Astrocyte (in vitro differentiated cells and primary cell): ENCODE measurements around the gene C20orf204. TPM values are rescaled to one million over a fixed set of nuclear protein-coding genes. Genes with fewer than 3 reads are reported as not detected.

Experiments
- DNase-seq: peaks from one replicate; pipeline ENCODE4 v3.0.0-alpha.2; 2010; ENCODE audit warnings: low read depth
- FAIRE-seq: peaks from 2 replicates; lab custom pipeline; 2011; peaks lifted over from hg19 to GRCh38; lab: Jason Lieb, UNC
- H2AFZ ChIP-seq: 2 replicates; pipeline ENCODE4 v1.6.0; 2012; ENCODE audit warnings: low read depth, low read length, inconsistent platforms
- H3K27ac ChIP-seq: 2 replicates; pipeline ENCODE4 v1.5.1; 2011; ENCODE audit warnings: low read depth, low read length, inconsistent platforms
- H3K27me3 ChIP-seq: 2 replicates; pipeline ENCODE4 v1.6.0; 2011; ENCODE audit warnings: low read length, inconsistent platforms; ENCODE audit not compliant: insufficient read depth
- H3K36me3 ChIP-seq: 2 replicates; pipeline ENCODE4 v1.5.1; 2011; ENCODE audit warnings: low read length, inconsistent platforms; ENCODE audit not compliant: insufficient read depth
- H3K4me1 ChIP-seq: 2 replicates; pipeline ENCODE4 v1.5.1; 2011; ENCODE audit warnings: low read length, inconsistent platforms; ENCODE audit not compliant: insufficient read depth
- H3K4me2 ChIP-seq: 2 replicates; pipeline ENCODE4 v1.6.0; 2012; ENCODE audit warnings: low read length, inconsistent platforms
- H3K4me3 ChIP-seq: 2 replicates; pipeline ENCODE4 v1.5.1; 2011; ENCODE audit warnings: low read depth, mild to moderate bottlenecking, low read length, inconsistent platforms; ENCODE audit not compliant: insufficient read depth
- H3K79me2 ChIP-seq: 2 replicates; pipeline ENCODE4 v1.6.0; 2012; ENCODE audit warnings: mild to moderate bottlenecking, low read length, inconsistent platforms; ENCODE audit not compliant: insufficient read depth
- H3K9ac ChIP-seq: 2 replicates; pipeline ENCODE4 v1.6.0; 2012; ENCODE audit warnings: mild to moderate bottlenecking, low read length, inconsistent platforms
- H3K9me3 ChIP-seq: 2 replicates; pipeline ENCODE4 v1.5.1; 2012; ENCODE audit warnings: low read depth, mild to moderate bottlenecking, low read length, inconsistent platforms; ENCODE audit not compliant: insufficient read depth
- H4K20me1 ChIP-seq: 2 replicates; pipeline ENCODE4 v1.6.0; 2012; ENCODE audit warnings: low read length, inconsistent platforms; ENCODE audit not compliant: insufficient read depth
- H3K27ac Mint-ChIP-seq: one replicate; pipeline ENCODE4 v1.8.0; 2021; ENCODE audit warnings: mild to moderate bottlenecking, mixed read lengths; ENCODE audit not compliant: unreplicated experiment
- H3K27me3 Mint-ChIP-seq: one replicate; pipeline ENCODE4 v1.8.0; 2021; ENCODE audit warnings: low read depth, mixed read lengths; ENCODE audit not compliant: unreplicated experiment
- H3K36me3 Mint-ChIP-seq: one replicate; pipeline ENCODE4 v1.8.0; 2021; ENCODE audit warnings: low read depth, mixed read lengths; ENCODE audit not compliant: unreplicated experiment
- H3K4me1 Mint-ChIP-seq: one replicate; pipeline ENCODE4 v1.8.0; 2021; ENCODE audit warnings: low read depth, mixed read lengths; ENCODE audit not compliant: unreplicated experiment
- H3K4me3 Mint-ChIP-seq: one replicate; pipeline ENCODE4 v1.8.0; 2021; ENCODE audit warnings: mild to moderate bottlenecking, moderate library complexity, mixed read lengths; ENCODE audit not compliant: unreplicated experiment
- H3K9me3 Mint-ChIP-seq: one replicate; pipeline ENCODE4 v1.8.0; 2021; ENCODE audit warnings: mild to moderate bottlenecking, mixed read lengths; ENCODE audit not compliant: unreplicated experiment
- EZH2 ChIP-seq: IDR thresholded peaks from 2 replicates; pipeline ENCODE4 v1.6.1; 2012; ENCODE audit warnings: mild to moderate bottlenecking, low read length, inconsistent platforms; ENCODE audit not compliant: insufficient read depth
- total RNA-seq: library from RNA; stranded (reverse); gene quantifications from 2 replicates; pipeline ENCODE4 v1.2.1, GENCODE V29; 2021
- TF ChIP-seq, protein P1 (sequence below): IDR thresholded peaks from 2 replicates; pipeline ENCODE4 v1.5.1; 2011; ENCODE audit warnings: low read depth, mild to moderate bottlenecking, inconsistent platforms, low read length, moderate library complexity; ENCODE audit not compliant: insufficient read depth

C20orf204 gene
- total RNA-seq, 1 donor from 2014 or later = 0.75 TPM

- no peak overlapping the region for H3K27ac ChIP-seq
- Mint-ChIP-seq H3K4me3 (no peak overlapping the region), H3K9me3 (no peaks in the 10 kb centered on the region), H3K27ac (no peak overlapping the region), H3K4me1 (peaks cover 6% of the 10 kb centered on the region), H3K27me3 (peaks cover 24% of the 10 kb centered on the region), H3K36me3 (no peaks in the 10 kb centered on the region)
- H3K27me3 ChIP-seq = peaks cover 16% of the 10 kb centered on the region
- H4K20me1 ChIP-seq = peaks cover 5% of the 10 kb centered on the region
- H3K79me2 ChIP-seq = no peaks in the 10 kb centered on the region
- DNase-seq = no peak
- FAIRE-seq = no peak
- no peak overlapping the region for H3K4me2 ChIP-seq
- peaks cover 11% of the 10 kb centered on the region for H3K4me1 ChIP-seq
- H3K9me3 ChIP-seq = no peaks in the 10 kb centered on the region
- H2AFZ ChIP-seq = no peak overlapping the region
- no peak overlapping the region for H3K4me3 ChIP-seq
- TF ChIP-seq, protein P1, sequence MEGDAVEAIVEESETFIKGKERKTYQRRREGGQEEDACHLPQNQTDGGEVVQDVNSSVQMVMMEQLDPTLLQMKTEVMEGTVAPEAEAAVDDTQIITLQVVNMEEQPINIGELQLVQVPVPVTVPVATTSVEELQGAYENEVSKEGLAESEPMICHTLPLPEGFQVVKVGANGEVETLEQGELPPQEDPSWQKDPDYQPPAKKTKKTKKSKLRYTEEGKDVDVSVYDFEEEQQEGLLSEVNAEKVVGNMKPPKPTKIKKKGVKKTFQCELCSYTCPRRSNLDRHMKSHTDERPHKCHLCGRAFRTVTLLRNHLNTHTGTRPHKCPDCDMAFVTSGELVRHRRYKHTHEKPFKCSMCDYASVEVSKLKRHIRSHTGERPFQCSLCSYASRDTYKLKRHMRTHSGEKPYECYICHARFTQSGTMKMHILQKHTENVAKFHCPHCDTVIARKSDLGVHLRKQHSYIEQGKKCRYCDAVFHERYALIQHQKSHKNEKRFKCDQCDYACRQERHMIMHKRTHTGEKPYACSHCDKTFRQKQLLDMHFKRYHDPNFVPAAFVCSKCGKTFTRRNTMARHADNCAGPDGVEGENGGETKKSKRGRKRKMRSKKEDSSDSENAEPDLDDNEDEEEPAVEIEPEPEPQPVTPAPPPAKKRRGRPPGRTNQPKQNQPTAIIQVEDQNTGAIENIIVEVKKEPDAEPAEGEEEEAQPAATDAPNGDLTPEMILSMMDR = no peak
- TF ChIP-seq EZH2 = no peak
- no peak overlapping the region for H3K9ac ChIP-seq
- no peaks in the 10 kb centered on the region for H3K36me3 ChIP-seq
These were observed 19.5 kb downstream of the C20orf204 start for GRCh38 chr20:64055396-64055892.

GRCh38 chr20:64055893-64056638 lies 20.1 kb downstream of the C20orf204 start:
- Histone ChIP-seq H3K36me3 (no peaks in the 10 kb centered on the region), H3K9ac (no peak overlapping the region), H2AFZ (no peak overlapping the region), H3K27ac (no peak overlapping the region), H3K4me2 (no peak overlapping the region), H3K79me2 (no peaks in the 10 kb centered on the region), H3K4me3 (no peak overlapping the region), H3K27me3 (peaks cover 11% of the 10 kb centered on the region), H4K20me1 (no peaks in the 10 kb centered on the region), H3K4me1 (peaks cover 11% of the 10 kb centered on the region), H3K9me3 (no peaks in the 10 kb centered on the region)
- H3K27me3 Mint-ChIP-seq = peaks cover 21% of the 10 kb centered on the region
- peaks cover 6% of the 10 kb centered on the region for H3K4me1 Mint-ChIP-seq
- TF ChIP-seq EZH2 = no peak
- TF ChIP-seq, protein P1 = no peak
- no peaks in the 10 kb centered on the region for H3K9me3 Mint-ChIP-seq
- H3K4me3 Mint-ChIP-seq = no peak overlapping the region
- FAIRE-seq (no peak), DNase-seq (no peak)
- no peak overlapping the region for H3K27ac Mint-ChIP-seq
- no peaks in the 10 kb centered on the region for H3K36me3 Mint-ChIP-seq

GRCh38 chr20:64056639-64056888 lies 20.6 kb downstream of the C20orf204 start:
- H3K9me3 ChIP-seq = no peaks in the 10 kb centered on the region
- no peak overlapping the region for H3K27ac ChIP-seq
- no peaks in the 10 kb centered on the region for H3K36me3 ChIP-seq
- H3K4me3 ChIP-seq = no peak overlapping the region
- H3K4me2 ChIP-seq = no peak overlapping the region
- H3K27me3 ChIP-seq = peaks cover 11% of the 10 kb centered on the region
- H3K79me2 ChIP-seq = no peaks in the 10 kb centered on the region
- H3K27ac Mint-ChIP-seq = no peak overlapping the region
- H4K20me1 ChIP-seq = no peaks in the 10 kb centered on the region
- H3K9me3 Mint-ChIP-seq = no peaks in the 10 kb centered on the region
- no peaks in the 10 kb centered on the region for H3K36me3 Mint-ChIP-seq
- DNase-seq (no peak), FAIRE-seq (no peak)
- H3K4me1 ChIP-seq = peaks cover 11% of the 10 kb centered on the region
- TF ChIP-seq EZH2 = no peak
- TF ChIP-seq, protein P1 = no peak
- peaks cover 6% of the 10 kb centered on the region for H3K4me1 Mint-ChIP-seq
- no peak overlapping the region for H3K9ac ChIP-seq
- no peak overlapping the region for H2AFZ ChIP-seq
- H3K4me3 Mint-ChIP-seq = no peak overlapping the region
- peaks cover 20% of the 10 kb centered on the region for H3K27me3 Mint-ChIP-seq
